Activated naive CD4-positive, alpha-beta T cell treated with anti-CD3 and anti-CD28 coated beads, Interleukin-2, amount 50 U/mL, for 24 hours (primary cell): Measurements from ENCODE around the gene FAM53B.

Source experiments
- H3K27ac Mint-ChIP-seq: one replicate; pipeline ENCODE4 v1.8.0; 2021; ENCODE audit warnings: mild to moderate bottlenecking, mixed read lengths
- H3K27me3 Mint-ChIP-seq: one replicate; pipeline ENCODE4 v1.8.0; 2021; ENCODE audit warnings: mixed read lengths
- H3K36me3 Mint-ChIP-seq: one replicate; pipeline ENCODE4 v1.8.0; 2021; ENCODE audit warnings: mixed read lengths
- H3K4me1 Mint-ChIP-seq: one replicate; pipeline ENCODE4 v1.8.0; 2021; ENCODE audit warnings: mixed read lengths
- H3K4me3 Mint-ChIP-seq: one replicate; pipeline ENCODE4 v1.8.0; 2021; ENCODE audit warnings: mild to moderate bottlenecking, mixed read lengths
- H3K9me3 Mint-ChIP-seq: one replicate; pipeline ENCODE4 v1.8.0; 2021; ENCODE audit warnings: mixed read lengths

FAM53B gene

DNA sequence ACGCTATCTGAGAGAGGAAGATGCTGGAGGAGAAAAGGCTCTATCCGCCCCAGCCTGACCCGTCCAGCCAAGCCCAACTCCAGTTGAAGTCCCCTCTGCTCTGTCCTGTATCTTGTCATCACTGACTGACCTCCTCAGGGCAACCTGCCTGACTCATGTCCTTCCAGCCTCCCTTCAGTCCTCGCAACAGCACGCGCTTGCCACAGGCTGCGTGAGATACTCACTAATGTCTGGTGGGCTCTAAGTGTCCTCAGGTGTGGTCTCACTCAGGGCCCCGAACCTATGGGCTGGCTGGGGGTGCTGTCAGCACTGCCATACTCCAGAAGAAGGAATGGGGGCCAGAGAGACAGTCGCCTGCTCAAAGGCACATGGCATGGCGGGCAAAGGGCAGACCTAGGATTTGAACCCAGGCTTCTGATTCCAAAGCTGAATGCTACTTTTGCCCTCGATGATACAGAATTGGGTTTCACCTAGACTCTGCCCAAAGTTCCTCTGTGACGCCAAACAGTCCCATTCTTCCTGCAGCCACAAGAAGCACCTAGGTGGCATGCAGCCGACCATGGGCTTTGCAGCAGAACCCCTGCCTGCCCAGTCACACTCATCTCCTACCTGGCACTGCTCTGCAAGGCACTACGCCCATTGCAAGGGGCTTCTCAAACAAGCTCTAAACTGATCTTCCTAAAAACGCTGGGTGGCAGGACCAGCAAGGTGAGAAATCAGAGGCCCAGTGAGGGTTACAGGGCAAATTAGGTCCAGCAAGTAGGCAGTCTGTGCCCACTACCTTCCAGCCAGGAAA lies 8.5 kb downstream of the FAM53B start:
- Mint-ChIP-seq H3K4me1 (peaks cover 89% of the 10 kb centered on the region), H3K27me3 (no peaks in the 10 kb centered on the region), H3K36me3 (peaks cover 2% of the 10 kb centered on the region), H3K4me3 (peak overlapping the region; percentile 37), H3K9me3 (no peaks in the 10 kb centered on the region), H3K27ac (peak overlapping the region; percentile 63)

DNA sequence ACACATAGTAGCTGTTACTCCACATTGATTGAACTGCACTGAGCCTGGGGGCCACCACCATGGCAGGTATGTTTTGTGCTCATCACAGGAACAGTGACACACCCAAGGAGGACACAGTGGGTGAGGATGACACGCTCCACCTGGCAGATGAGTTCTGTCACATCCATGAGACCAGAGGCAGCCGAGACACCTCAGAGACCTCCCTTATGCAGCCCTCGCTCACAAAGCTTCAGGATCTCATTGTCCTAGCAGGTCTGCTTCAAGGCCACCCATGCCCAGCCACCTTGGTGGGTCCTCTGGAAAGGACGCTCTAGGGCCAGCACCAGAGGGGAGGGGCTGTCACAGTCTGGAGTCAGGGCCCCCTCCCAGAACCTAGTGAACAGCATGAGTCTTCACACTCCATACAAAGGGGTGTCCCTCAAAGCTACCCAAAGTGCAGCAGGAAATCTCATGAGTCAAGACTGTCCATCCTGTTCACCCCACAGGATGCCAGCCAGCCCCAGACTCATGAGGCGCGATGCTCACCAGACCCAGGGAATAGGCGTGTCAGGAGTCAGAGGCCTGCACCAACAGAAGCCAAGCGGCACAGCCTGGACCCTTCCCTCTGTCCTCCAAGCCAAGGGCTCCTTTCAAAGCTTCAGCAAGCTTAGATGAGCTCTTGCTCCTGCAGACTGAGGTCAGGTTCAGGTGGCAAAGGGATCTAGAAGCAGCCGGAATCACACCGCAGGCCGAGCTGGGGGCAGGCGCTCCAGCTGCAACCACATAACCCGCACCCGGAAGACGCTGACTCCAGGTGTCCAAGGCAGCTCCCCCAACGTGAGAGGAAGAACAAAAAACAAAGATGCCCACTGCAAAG lies 9.6 kb downstream of the FAM53B start:
- Mint-ChIP-seq H3K4me1 (peaks cover 89% of the 10 kb centered on the region), H3K27me3 (no peaks in the 10 kb centered on the region), H3K27ac (peak overlapping the region; percentile 71), H3K36me3 (peaks cover 2% of the 10 kb centered on the region), H3K9me3 (no peaks in the 10 kb centered on the region), H3K4me3 (peak overlapping the region; percentile 61)

DNA sequence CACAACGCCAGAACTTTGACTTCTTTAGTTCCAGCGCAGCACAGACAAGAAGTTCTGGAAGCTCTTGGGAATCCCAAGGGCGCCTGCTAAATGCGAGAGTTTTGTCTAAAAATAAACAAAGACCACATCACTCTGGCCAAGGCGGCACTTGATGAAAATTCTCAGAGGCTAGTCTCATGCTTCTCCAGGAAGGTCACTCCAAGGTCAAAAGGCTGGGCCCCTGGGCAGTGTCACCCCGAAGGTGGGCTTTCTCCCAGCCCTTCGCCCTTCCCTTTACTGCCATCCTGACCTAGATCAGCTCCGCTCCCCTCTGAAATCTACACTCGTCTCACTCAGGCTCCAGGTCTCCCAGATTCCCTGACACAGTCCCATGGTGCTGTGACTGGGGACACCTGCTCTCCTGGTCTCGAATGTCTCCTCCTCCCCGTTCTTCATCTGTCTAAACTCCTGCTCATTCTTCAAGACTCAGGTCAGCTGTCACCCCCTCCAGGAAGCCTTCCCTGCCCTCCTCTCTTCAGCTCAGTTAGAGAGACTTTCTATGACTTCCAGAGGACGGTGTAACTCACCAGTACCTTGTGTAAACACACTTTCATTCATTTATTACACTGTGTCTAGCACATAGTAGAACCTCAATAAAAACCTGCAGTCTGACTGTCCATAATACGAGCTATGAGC lies 10.5 kb downstream of the FAM53B start:
- Mint-ChIP-seq H3K4me1 (peaks cover 89% of the 10 kb centered on the region), H3K9me3 (no peaks in the 10 kb centered on the region), H3K4me3 (peak overlapping the region; percentile 61), H3K36me3 (peaks cover 3% of the 10 kb centered on the region), H3K27ac (peak overlapping the region; percentile 75), H3K27me3 (no peaks in the 10 kb centered on the region)

DNA sequence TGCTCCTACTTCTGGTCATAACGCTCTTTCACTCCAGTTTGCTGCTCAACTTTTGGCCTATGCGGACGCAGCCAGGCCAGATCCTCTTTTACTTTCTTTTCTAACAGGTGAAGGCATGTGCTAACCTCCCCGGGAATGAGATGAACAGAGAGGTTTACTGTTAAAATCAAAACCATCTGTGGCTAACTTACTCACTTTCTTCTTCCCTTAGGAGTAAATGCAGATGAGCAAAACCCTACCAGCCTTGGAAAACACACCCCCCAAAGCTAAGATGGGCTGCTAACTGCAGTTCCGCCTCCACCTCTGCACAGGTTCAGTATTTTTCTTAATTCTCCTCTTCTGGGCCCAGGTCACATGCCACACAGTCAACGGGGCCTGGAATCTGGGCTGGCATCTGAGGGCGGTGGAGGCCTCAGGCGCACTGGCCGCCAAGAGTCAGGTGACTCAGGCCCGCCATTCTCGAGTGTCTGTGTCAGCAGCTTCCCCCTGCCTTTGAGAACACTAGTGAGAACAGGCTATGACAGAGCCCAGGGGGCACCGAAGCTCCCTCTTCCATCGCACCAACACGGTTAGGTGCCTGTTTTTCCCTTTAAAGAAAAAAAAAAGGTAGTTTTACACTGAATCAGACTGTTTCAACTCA lies 11.1 kb downstream of the FAM53B start:
- Mint-ChIP-seq H3K4me1 (peaks cover 89% of the 10 kb centered on the region), H3K9me3 (no peaks in the 10 kb centered on the region), H3K36me3 (peaks cover 4% of the 10 kb centered on the region), H3K27me3 (no peaks in the 10 kb centered on the region), H3K27ac (peak overlapping the region; percentile 75), H3K4me3 (peak overlapping the region; percentile 51)

DNA sequence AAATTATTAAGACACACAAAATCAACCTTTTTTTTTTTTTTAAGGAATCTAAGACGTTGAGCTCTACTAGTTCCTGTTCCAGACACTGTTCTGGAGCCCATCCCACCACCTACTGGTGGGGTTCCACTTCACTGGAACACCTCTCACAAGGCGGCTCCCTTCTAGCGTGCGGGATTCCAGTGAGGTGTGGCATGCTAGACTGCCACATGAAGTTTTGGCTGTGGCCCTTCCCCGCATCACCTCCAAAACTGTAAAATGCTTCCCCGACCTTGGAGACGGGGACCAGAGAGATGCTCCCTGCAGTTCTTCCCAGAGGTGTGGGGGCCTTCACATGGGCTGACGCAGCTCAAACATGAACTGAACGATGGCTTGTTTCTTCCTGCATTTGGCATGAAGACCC lies 12.6 kb downstream of the FAM53B start:
- Mint-ChIP-seq H3K36me3 (peaks cover 4% of the 10 kb centered on the region), H3K27me3 (no peaks in the 10 kb centered on the region), H3K27ac (no peak overlapping the region), H3K9me3 (no peaks in the 10 kb centered on the region), H3K4me3 (no peak overlapping the region), H3K4me1 (peaks cover 89% of the 10 kb centered on the region)

DNA sequence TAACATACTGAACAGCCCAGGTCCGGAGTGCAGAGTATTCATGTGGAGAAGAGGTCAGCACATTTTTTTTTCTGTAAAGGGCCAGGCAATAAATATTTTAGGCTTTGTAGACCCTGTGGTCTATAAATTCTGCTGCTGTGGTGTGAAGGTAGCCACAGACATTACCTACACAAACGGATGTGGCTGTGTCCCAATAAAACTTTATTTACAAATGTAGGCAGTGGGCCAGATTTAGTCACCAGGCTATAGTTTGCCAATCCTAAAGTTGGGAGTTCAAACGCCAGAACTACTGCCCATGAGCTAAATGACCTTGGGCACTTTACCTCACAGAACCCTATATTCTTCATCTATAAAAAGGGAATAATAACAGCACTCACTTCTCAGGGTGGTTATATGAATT lies 13.4 kb downstream of the FAM53B start:
- no peaks in the 10 kb centered on the region for H3K9me3 Mint-ChIP-seq
- H3K27ac Mint-ChIP-seq = no peak overlapping the region
- no peaks in the 10 kb centered on the region for H3K27me3 Mint-ChIP-seq
- no peak overlapping the region for H3K4me3 Mint-ChIP-seq
- H3K4me1 Mint-ChIP-seq = peaks cover 86% of the 10 kb centered on the region
- H3K36me3 Mint-ChIP-seq = peaks cover 4% of the 10 kb centered on the region

DNA sequence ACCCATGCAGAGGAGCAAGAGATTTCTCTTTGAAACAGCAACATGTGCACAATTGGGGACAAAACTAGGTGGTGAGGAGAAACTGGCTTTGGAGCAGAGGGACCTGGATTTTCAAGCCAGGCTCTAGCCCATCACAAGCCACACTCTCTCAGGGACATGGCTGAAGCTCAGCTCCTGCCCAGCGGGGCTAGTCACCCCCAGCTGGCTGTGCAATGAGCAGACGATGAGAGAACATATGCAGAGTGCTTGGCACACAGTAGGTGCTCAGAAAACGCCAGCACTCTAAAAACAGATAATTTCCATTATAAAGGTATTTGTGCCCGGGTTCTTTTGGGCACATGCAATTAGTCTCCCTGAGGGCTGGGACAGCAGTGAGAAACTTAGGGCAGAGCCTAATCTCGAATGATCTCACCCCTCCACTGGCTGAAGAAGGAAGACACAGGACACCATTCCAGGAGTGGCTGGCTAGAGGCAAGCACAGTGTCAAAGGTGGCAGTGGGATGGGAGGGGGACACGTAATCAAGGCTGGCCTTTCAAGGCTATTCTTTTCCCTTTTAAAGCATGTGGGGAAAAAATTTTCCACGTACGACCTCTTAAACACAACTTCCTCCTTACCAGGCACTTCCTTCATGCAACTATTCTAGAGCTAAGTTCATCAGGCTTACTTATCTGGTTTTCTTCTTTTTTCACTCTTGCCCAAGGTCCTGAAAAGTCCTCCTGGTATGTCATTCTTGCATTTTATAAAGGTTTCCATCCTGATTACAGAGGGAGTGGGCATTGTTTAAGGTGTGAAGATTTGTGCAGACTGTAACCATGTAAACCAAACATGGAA lies 15.1 kb downstream of the FAM53B start:
- Mint-ChIP-seq H3K27ac (peak overlapping the region; percentile 85), H3K4me1 (peaks cover 86% of the 10 kb centered on the region), H3K27me3 (no peaks in the 10 kb centered on the region), H3K36me3 (peaks cover 4% of the 10 kb centered on the region), H3K9me3 (no peaks in the 10 kb centered on the region), H3K4me3 (peak overlapping the region; percentile 79)

DNA sequence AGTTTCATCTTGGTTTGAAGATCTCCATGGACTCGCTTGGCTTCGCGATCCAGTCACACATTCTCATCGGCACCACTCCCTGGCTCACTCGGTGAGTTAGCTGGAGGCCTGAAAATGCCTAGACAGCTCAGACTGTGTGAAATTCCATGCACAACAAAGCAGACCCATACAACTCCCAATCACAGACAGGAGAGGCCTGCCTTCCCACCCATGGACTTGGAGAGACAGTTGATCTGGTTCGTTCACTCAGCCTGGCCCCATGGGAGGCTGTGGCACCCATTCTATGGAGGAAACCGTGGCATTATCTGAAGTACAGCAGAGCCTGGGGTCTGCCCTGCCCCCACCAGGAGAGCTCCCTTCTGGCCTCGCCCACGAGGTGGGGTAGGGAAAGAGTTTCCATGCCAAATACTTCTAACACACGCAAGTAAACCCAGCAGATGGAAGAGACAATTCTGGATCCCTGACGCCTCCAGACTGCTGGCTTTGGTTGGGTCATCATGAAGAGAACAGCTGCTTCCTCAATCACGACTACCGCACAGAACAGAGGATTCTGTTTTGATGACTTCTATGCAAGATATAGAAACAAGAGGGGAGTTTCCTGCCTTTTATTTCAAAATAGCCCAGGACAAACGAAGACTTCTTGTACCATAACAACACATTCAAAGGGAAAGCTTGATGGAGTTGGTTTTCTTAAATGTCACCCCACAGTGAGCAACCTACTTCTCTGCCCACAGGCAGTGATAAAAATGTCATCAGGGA lies 15.9 kb downstream of the FAM53B start:
- Mint-ChIP-seq H3K4me3 (peak overlapping the region; percentile 79), H3K4me1 (peaks cover 86% of the 10 kb centered on the region), H3K27me3 (no peaks in the 10 kb centered on the region), H3K27ac (peak overlapping the region; percentile 85), H3K36me3 (peaks cover 4% of the 10 kb centered on the region), H3K9me3 (no peaks in the 10 kb centered on the region)

DNA sequence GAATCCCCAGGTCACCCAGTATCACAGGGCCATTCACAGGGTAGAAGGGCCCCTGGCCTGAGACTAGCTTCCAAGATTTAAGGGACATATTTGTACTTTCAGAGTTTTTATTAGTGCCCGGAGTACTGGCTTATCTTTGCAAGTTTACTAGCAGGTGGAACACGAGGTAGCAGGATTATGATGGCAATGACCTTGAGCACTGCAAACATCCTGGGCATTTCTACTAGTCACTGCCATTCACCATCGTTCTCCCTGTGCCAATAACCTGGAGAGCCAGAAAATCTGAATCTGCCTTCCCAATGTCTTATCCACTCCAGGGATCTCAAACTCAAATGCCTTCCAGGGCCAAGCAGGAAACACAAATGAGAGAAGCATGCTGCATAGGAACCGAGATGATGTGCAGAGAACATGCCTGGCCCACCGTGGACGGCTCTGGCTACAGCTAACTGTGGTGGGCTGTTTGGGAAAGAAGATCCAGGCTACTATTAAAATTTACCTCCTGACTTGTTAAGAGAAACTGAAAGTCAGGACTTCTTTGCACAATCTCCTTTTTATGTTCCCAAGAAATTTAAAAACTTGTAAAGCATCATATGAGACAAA lies 16.7 kb downstream of the FAM53B start:
- Mint-ChIP-seq H3K27me3 (no peaks in the 10 kb centered on the region), H3K4me1 (peaks cover 87% of the 10 kb centered on the region), H3K4me3 (no peak overlapping the region), H3K27ac (no peak overlapping the region), H3K9me3 (no peaks in the 10 kb centered on the region), H3K36me3 (peaks cover 3% of the 10 kb centered on the region)

DNA sequence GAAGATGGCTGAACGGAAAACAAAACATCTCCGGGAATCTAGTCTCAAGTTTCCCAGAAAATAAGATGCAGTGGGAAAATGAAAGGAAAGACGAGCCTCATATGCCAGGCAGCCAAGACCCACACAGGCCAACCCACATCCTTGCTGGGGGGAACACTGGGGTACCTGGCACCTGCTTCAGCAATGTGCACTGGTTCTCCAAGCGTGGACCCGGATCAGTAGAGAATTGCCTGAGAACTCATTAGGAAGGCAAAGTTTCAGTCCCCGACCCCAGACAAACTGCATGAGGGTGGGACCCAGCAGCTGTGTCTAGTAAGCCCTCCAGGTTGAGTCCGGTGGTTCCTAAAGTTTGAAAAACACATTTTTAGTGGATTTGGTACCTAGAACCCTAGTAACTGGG lies 18.4 kb downstream of the FAM53B start:
- Mint-ChIP-seq H3K36me3 (peaks cover 3% of the 10 kb centered on the region), H3K27me3 (no peaks in the 10 kb centered on the region), H3K4me1 (peaks cover 95% of the 10 kb centered on the region), H3K4me3 (no peak overlapping the region), H3K9me3 (no peaks in the 10 kb centered on the region), H3K27ac (no peak overlapping the region)

DNA sequence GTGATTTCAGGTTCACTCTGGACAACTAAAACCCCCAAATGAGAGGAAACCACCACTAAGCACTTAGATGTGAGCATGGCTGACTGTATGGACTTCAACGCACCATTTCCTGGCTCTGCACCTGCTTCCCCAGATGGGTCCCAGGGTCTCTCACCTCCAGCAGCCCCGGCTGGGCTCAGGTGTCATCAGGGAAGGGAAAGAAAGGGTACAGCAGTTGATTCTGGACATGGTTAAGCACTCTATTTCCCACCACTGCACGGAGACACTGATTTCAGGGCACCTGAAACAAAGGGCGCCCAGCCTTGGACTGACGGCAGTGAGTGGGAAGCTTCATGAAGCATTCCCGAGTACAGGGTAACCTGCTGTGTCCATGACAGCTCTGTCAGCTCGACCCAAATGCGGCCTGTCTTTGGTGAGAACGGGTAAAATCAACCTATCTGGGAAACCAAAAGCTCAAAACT lies 19.0 kb downstream of the FAM53B start:
- no peaks in the 10 kb centered on the region for H3K27me3 Mint-ChIP-seq
- no peaks in the 10 kb centered on the region for H3K9me3 Mint-ChIP-seq
- H3K27ac Mint-ChIP-seq = no peak overlapping the region
- H3K36me3 Mint-ChIP-seq = peaks cover 3% of the 10 kb centered on the region
- H3K4me3 Mint-ChIP-seq = no peak overlapping the region
- H3K4me1 Mint-ChIP-seq = peaks cover 95% of the 10 kb centered on the region

DNA sequence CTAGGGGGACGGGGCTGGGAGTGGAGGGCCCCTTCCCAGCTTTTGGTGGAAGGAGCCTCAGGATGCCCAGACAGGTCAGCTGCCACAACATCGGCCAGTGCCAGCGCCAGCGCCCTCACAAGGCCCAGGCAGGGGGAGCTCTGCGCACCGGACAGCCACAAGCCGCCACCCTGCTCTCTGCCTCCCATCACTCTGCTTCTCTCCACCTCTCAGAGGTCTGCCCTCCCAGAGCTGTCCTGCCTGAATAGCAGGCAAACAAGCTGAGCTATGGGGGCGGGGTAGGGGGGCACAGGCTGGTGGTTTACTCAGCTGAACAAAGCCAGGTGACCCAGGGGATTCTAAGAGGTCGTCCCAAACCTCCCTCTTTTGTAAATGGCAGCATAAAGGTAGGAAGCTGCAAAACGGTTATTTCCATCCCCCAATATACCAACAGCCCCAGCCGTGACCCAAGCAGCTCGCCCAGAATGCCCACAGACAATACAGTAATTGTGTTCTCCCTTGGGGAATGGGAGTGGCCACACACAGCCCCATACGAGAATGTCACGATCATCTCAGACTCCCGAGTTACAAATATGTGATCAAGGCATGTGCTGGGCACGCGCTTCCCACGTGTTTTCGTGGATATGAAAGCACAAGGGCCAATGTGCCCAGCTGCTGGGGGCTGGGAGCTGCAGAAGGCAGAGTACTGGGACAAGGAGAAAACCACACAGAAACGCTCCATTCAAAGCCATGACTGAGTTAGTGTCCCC lies 19.7 kb downstream of the FAM53B start:
- H3K36me3 Mint-ChIP-seq = peaks cover 3% of the 10 kb centered on the region
- H3K4me3 Mint-ChIP-seq = peak overlapping the region; percentile 20
- H3K4me1 Mint-ChIP-seq = peaks cover 94% of the 10 kb centered on the region
- no peaks in the 10 kb centered on the region for H3K27me3 Mint-ChIP-seq
- no peaks in the 10 kb centered on the region for H3K9me3 Mint-ChIP-seq
- peak overlapping the region; percentile 88 for H3K27ac Mint-ChIP-seq

DNA sequence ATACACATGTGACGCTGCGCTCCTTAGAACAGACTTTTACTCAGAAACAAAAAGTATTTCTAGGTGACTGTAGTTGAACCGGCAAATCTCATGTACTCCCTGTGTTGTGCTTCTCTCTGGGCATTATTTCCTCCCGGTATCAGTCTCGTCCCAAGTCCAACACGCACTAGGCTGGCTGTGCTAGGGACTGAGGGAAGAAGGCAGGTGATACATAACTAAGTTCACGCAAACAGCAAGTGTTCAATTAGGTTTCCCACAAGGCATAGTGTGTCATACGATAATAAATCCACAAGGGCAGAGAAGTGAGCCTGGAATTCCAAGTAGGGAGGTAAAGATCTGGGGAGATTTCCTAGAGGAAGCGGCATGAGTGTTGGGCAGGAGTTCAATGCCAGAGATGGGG lies 20.4 kb downstream of the FAM53B start:
- Mint-ChIP-seq H3K36me3 (peaks cover 2% of the 10 kb centered on the region), H3K4me1 (peaks cover 94% of the 10 kb centered on the region), H3K9me3 (no peaks in the 10 kb centered on the region), H3K27me3 (no peaks in the 10 kb centered on the region), H3K4me3 (peak overlapping the region; percentile 63), H3K27ac (peak overlapping the region; percentile 88)
